Measurements from ENCODE around the gene KRTAP2-3. TPM values are rescaled to one million over a fixed set of nuclear protein-coding genes. Genes with fewer than 3 reads are reported as not detected.

Gene KRTAP2-3
- total RNA-seq, 1 experiment from 2014 or later, result 6.3 TPM

DNA sequence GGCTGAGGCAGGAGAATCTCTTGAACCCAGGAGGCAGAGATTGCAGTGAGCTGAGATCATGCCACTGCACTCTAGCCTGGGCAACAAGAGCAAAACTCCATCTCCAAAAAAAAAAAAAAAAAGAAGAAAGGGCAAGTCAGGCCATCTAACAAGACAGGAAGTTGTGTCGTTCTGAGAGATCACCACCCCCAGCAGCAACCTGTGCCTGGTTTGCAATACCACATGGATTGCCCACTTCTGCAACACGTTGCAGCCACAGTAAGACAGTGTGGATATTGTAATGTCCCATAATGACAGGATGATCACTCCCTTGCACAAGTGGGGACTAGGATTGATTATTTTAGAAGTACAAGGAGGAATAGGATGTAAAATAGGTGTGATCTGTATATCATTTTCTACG is 9.1 kb upstream of the KRTAP2-3 start:
- DNase-seq (ENCODE audit: low read depth, low spot score) (no peak), ATAC-seq (no peak)
- Histone ChIP-seq H3K9me2 (ENCODE audit: insufficient read depth) (no peaks in the 10 kb centered on the region), H3K79me2 (ENCODE audit: insufficient read depth, low read length) (peaks cover 10% of the 10 kb centered on the region), H3K4me2 (ENCODE audit: low read length) (no peak overlapping the region), H3K27me3 (ENCODE audit: insufficient read depth, low read length) (no peaks in the 10 kb centered on the region), H3K9ac (ENCODE audit: low read length) (no peak overlapping the region), H4K20me1 (ENCODE audit: insufficient read depth) (no peaks in the 10 kb centered on the region), H3K36me3 (ENCODE audit: control insufficient read depth in 1 of 2, insufficient read depth in 2 of 2, low read length in 2 of 2) (peaks cover 0 to 51% of the 10 kb centered on the region in 2 experiments; a peak in 2 of 4 replicates), H3K9me3 (ENCODE audit: control insufficient read depth in 1 of 2, insufficient read depth in 1 of 2, low read depth in 1 of 2, low read length in 2 of 2) (no peaks in the 10 kb centered on the region; a peak in 1 of 4 replicates), H3K27ac (ENCODE audit: low read depth, low read length) (no peak overlapping the region), H3K4me3 (replicated peaks in 1 of 2; ENCODE audit: low read depth in 1 of 2, low read length in 2 of 2) (no peak overlapping the region), H2AFZ (ENCODE audit: low read depth, low read length, poor library complexity, severe bottlenecking) (no peak overlapping the region), H3K4me1 (ENCODE audit: control insufficient read depth in 1 of 2, insufficient read depth in 2 of 2, low read length in 2 of 2) (peaks cover 9 to 69% of the 10 kb centered on the region in 2 experiments)
- ChIA-PET POLR2A (no interaction called here), RAD21 (ENCODE audit: low non-redundant PET in 1 of 2, low total read pairs in 2 of 2, uncharacterized antibody in 2 of 2, unreplicated experiment in 2 of 2) (no interaction called here), CTCF (no interaction called here)
- TF ChIP-seq CEBPB (IDR thresholded peaks at IDR 0.05; ENCODE audit: low read depth), result no peak
- no peak for TF ChIP-seq EZH2phosphoT487 (IDR thresholded peaks at IDR 0.05; ENCODE audit: borderline replicate concordance)
- TF ChIP-seq SP1 (IDR thresholded peaks at IDR 0.05; ENCODE audit: low read depth), result no peak
- intact Hi-C loops (cut with micrococcal nuclease), result no loop called here
- no TSS peak for BruUV-seq (replicated peaks)

DNA sequence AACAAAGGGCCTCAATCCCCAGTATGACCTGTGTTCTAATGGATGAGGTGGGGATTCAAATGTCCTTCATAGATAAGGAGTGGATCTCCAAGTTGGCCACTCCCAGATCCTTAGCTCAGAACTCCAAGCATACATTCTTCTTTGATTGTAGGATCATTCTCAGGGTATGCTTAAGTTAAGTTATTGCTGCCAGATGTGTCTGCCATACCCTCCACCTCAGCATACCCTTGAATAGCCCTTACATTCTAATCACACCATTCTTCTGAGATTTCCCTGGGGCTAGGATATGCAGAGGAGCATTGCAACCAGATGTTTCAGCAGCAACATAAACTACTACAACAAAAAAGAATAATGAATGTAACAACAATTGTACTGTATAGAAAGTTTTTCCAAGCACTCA is 7.4 kb upstream of the KRTAP2-3 start:
- intact Hi-C loops (cut with micrococcal nuclease), result no loop called here
- peak overlapping the region; percentile 22; the same call in 1 of the 2 replicates for H3K9ac ChIP-seq (ENCODE audit: low read length)
- ATAC-seq (no peak), DNase-seq (ENCODE audit: low read depth, low spot score) (no peak)
- H4K20me1 ChIP-seq (ENCODE audit: insufficient read depth), result no peaks in the 10 kb centered on the region
- BruUV-seq (replicated peaks), result TSS peak; percentile 11
- H3K4me2 ChIP-seq (ENCODE audit: low read length), result peak overlapping the region; percentile 12; the same call in 1 of the 2 replicates
- H3K36me3 ChIP-seq (ENCODE audit: control insufficient read depth in 1 of 2, insufficient read depth in 2 of 2, low read length in 2 of 2), result peaks cover 0 to 37% of the 10 kb centered on the region in 2 experiments; a peak in 2 of 4 replicates
- no peak overlapping the region for H3K4me3 ChIP-seq (replicated peaks in 1 of 2; ENCODE audit: low read depth in 1 of 2, low read length in 2 of 2)
- H3K27ac ChIP-seq (ENCODE audit: low read depth, low read length), result no peak overlapping the region; the same call in 1 of the 2 replicates
- H3K9me3 ChIP-seq (ENCODE audit: control insufficient read depth in 1 of 2, insufficient read depth in 1 of 2, low read depth in 1 of 2, low read length in 2 of 2), result no peaks in the 10 kb centered on the region; a peak in 1 of 4 replicates
- no peaks in the 10 kb centered on the region for H3K27me3 ChIP-seq (ENCODE audit: insufficient read depth, low read length)
- H3K9me2 ChIP-seq (ENCODE audit: insufficient read depth), result no peaks in the 10 kb centered on the region
- CTCF ChIA-PET, result no interaction called here
- TF ChIP-seq POLR2AphosphoS5 (IDR thresholded peaks at IDR 0.05; ENCODE audit: low read depth, low read length) (no peak), SRF (IDR thresholded peaks at IDR 0.05; ENCODE audit: low read depth) (no peak), EZH2 (IDR thresholded peaks at IDR 0.05) (no peak), SP1 (IDR thresholded peaks at IDR 0.05; ENCODE audit: low read depth) (no peak), FOSL1 (IDR thresholded peaks at IDR 0.05; ENCODE audit: low read depth) (no peak), TCF7L2 (IDR thresholded peaks at IDR 0.05; ENCODE audit: borderline replicate concordance, extremely low read depth, insufficient read depth, insufficient read length) (no peak), ZFX (IDR thresholded peaks at IDR 0.05) (no peak)
- TF ChIP-seq, protein P1, sequence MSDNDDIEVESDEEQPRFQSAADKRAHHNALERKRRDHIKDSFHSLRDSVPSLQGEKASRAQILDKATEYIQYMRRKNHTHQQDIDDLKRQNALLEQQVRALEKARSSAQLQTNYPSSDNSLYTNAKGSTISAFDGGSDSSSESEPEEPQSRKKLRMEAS (IDR thresholded peaks at IDR 0.05), result no peak
- TF ChIP-seq, protein P2, sequence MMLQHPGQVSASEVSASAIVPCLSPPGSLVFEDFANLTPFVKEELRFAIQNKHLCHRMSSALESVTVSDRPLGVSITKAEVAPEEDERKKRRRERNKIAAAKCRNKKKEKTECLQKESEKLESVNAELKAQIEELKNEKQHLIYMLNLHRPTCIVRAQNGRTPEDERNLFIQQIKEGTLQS (IDR thresholded peaks at IDR 0.05), result no peak
- TF ChIP-seq, protein P3, sequence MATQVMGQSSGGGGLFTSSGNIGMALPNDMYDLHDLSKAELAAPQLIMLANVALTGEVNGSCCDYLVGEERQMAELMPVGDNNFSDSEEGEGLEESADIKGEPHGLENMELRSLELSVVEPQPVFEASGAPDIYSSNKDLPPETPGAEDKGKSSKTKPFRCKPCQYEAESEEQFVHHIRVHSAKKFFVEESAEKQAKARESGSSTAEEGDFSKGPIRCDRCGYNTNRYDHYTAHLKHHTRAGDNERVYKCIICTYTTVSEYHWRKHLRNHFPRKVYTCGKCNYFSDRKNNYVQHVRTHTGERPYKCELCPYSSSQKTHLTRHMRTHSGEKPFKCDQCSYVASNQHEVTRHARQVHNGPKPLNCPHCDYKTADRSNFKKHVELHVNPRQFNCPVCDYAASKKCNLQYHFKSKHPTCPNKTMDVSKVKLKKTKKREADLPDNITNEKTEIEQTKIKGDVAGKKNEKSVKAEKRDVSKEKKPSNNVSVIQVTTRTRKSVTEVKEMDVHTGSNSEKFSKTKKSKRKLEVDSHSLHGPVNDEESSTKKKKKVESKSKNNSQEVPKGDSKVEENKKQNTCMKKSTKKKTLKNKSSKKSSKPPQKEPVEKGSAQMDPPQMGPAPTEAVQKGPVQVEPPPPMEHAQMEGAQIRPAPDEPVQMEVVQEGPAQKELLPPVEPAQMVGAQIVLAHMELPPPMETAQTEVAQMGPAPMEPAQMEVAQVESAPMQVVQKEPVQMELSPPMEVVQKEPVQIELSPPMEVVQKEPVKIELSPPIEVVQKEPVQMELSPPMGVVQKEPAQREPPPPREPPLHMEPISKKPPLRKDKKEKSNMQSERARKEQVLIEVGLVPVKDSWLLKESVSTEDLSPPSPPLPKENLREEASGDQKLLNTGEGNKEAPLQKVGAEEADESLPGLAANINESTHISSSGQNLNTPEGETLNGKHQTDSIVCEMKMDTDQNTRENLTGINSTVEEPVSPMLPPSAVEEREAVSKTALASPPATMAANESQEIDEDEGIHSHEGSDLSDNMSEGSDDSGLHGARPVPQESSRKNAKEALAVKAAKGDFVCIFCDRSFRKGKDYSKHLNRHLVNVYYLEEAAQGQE (IDR thresholded peaks at IDR 0.05; ENCODE audit: low read depth), result no peak
- RAD21 ChIA-PET (ENCODE audit: low non-redundant PET in 1 of 2, low total read pairs in 2 of 2, uncharacterized antibody in 2 of 2, unreplicated experiment in 2 of 2), result no interaction called here
- peaks cover 13 to 70% of the 10 kb centered on the region in 2 experiments for H3K4me1 ChIP-seq (ENCODE audit: control insufficient read depth in 1 of 2, insufficient read depth in 2 of 2, low read length in 2 of 2)
- no peak overlapping the region for H2AFZ ChIP-seq (ENCODE audit: low read depth, low read length, poor library complexity, severe bottlenecking)
- POLR2A ChIA-PET, result no interaction called here
- no peaks in the 10 kb centered on the region; the same call in 1 of the 2 replicates for H3K79me2 ChIP-seq (ENCODE audit: insufficient read depth, low read length)

All from HCT116 (cell line).